HTR-8/SVneo (cell line): Measurements from ENCODE around the gene CYP26B1.

Experiments
- DNase-seq: peaks from one replicate; pipeline ENCODE4 v3.0.0; 2011; ENCODE audit warnings: low spot score, mixed read lengths; ENCODE audit not compliant: insufficient read length
- FAIRE-seq: peaks from 2 replicates; lab custom pipeline; 2011; peaks lifted over from hg19 to GRCh38; lab: Jason Lieb, UNC

The CYP26B1 gene

DNA sequence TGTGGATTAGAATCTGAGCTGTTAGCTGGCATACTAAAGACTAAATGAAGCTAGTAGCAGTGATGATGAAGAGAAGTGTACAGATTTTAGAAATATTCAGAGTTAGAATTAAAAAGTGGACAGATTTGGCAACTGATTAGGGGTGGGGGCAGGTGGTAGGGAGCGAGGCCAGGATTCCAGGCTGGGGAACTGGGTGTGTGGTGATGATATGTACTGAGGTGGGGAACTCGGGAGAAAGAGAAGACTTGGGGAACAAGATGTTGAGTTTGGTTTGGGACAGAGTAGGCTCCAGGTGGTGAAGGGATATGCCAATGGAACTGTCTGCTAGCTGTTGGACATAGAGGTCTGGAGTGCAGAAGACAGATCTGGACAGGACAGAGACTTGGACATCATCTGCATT lies 9.2 kb upstream of the CYP26B1 start:
- DNase-seq (no peak), FAIRE-seq (no peak)

DNA sequence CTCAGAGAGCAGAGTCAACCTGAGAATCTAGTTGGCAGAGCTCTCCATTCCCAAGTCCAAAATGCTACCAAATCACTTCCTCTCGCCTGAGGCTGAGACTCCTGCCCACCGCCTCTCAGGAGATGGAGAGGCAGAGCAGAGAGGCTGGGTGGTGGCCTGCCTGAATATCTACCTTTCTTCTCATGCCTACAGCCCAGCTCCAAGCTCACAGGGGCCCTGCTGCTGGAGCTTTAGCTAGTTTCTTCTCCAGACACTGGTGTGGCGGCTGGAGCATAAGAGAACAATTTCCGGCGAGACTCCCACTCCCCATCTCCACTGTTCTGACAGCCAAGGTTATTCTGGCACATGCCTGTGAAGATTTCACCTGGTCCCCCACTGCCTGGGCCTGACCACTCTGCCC lies 8.1 kb upstream of the CYP26B1 start:
- no peak for FAIRE-seq
- DNase-seq = no peak

- FAIRE-seq (no peak), DNase-seq (no peak)
These were observed 7.5 kb upstream of the CYP26B1 start for GRCh38 chr2:72155151-72155550.

DNA sequence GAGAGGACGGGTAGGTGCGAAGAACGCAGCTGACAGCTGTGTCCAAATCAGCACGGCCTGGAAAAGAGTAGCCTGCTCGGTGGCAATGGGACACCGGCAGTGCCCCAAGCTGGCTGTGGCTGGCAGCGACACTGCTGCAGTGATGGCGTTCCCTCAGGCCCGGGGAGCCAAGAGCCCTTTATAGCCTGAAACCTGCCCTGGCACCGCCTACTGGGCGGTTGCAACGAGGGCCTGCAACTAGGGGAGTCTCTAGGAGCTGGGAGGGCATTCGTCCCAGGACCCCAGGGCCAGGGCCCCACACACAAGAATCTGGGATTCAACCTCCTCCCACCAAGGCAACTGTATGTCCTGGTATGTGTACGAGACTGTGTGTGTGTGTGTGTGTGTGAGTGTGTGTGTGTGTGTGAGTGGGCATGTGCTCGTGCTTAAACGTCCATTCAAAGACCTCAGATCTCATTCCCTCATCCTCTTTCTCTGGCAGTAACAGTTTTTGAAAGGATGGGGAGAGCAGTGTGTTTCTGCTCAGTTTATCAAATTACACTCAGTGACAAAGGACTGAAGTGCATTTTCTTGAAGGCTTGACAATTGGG lies 6.8 kb upstream of the CYP26B1 start:
- FAIRE-seq = no peak

GRCh38 chr2:72153924-72154323 lies 6.3 kb upstream of the CYP26B1 start:
- FAIRE-seq (no peak), DNase-seq (no peak)

More for the DNA sequence above, 6.8 kb upstream of the CYP26B1 start:
- no peak for DNase-seq

DNA sequence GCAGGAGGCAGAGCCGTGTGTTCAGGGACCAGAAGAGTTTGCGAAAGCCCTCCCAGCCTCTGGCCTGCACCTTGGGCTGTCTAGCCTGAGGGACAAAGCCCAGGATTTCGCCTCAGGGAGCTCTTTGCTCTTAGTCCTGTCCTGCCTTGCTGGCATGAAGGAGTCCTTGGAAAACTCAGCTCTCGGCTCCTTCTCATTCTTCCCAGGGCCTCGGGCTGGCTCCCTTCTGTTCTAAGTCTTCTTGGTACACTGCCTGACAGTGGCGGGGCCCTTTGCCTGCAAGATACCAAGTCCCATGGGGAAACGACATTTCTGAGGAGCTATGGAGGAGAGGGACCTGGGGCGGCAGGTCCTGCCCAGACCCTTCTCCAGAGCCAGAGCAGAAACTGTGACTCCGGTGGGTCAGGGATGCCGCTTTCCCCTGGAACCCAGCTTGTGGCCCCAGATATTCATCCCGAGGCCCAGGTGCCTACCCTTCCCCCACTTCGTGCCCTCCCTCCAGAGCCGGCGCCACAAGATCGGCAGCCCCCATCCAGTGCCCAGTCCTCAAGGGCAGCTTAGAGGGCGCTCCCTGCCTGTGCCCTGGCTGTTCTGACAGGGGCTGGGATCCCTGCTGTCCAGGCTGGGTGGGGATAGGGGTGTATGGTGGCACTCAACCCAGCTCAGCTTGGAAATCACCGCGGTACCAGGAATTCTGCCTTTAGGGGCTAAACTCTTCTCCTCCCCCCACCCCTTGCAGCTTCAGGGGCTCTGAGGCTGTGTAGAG lies 5.5 kb upstream of the CYP26B1 start:
- no peak for FAIRE-seq
- no peak for DNase-seq

DNA sequence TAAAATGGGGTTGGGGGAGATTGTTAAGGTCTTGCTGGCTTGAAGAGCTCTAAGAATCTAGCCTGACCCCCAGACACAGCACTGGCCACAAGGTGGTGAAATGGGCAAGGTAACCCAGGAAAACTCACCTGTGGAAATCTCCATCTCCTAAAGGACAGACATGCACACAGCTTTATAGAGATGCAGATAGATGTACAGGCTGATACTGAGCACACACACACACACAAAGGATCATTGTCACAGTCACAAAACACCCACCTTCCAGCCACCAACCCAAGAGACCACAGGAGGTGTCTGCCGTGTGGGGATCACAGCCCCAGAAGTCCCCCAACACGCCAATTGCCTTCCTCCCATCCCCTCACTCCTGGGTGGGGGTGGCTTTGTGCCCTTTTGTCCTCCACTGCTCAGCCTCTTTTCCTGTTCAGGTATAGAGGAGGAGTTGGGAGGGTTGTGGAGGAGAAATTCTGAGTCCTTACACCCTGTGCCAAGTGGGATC lies 3.2 kb upstream of the CYP26B1 start:
- DNase-seq (no peak), FAIRE-seq (peak; percentile 65)

DNA sequence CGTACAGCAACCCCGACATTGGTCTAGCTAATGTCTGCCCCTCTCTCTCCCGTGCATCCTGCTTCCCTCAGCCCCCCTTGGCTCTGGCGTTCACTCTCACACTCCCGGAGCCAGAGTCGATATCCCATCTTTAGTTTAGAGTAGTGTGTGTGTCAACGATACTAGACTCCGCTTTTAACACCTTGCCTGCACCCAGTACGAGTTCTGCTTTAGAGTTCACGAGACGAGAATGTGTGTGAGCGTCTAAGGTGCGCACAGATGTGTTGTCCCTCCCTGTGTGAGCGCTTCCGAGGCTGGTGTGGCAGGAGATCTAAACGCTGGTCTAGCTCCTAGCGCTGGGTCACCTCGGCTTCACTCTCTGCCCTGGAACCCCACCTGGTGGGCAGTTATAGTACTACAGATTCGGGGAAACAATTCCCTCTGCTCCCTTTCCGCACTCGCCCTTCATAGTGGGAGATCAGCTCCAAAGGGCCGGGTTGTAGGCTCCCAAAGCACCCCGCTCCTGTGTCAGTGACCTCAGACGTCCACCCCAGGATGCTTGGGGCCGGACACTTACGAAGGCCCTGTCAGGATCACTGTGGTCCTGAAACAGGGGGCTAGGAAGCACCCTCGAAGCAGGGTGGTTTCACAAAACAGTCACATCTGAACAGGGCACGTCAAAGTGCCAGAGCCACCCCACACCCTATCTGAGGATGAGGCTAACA lies 2.6 kb upstream of the CYP26B1 start:
- FAIRE-seq = peak; percentile 89
- peak; percentile 85 for DNase-seq

DNA sequence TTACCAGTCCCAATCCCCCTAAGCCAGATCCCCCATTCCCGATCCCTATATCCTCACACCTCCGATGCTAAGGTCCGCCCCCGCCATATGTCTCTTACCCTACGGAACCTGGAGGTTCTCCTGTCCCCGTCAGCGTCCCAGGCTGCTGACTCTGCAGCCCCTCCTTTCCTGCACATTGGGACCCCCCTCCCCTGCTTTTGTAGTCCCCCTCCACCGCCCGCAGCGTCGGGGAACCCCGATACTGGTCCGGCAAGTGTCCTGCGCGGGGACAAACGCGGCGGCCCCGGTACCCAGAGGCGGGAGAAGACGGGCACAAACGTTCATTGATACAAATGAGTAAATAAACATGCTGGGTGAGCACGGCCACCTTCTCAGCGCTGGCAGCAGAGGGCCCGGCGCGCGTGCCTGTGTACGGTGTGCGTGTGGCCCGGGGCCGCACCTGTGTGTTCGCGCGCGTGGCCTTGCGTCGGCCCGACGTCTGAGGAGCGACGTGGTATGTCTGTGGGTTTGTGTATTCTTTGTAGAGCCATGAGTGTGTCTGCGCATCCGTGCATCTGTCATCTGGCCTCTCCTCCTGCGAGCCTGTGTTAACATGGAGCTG lies 2.0 kb upstream of the CYP26B1 start:
- DNase-seq = no peak
- FAIRE-seq = no peak

DNA sequence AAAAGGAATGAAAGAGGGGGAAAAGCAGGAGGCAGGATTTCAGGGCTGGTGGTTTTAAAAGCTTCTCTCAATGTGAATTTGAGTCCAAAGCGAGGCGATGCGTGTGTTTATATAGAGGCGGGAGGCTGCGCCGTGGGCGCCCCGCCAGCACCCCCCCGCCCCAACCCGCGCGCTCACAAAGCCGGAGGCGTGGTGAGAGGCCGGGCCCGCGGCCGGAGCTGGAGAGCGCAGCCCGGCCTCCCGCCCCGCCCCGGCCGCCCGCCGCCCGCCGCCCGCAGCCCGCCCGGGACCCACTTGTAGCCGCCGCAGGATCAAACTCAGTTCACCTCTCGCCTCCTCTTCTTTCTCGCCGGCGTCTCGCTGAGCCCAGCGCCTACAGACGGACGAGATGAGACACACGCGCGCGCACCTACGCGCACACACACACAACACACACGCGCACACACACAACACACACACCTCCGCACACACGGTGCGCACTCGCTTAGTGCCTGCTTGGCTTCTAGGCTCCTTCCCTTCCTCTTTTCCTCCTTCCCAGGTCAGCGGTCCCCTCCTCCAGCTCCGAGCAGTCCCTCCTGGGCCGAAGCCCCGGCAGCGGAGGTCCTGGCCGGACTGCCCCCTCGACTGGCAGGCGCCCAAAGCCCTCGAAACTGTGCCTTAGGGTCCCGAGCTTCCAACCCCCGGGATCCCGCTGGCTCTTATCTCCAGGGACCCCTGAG lies 1.3 kb upstream of the CYP26B1 start:
- DNase-seq = no peak
- FAIRE-seq = peak; percentile 81

- DNase-seq (no peak), FAIRE-seq (no peak)
These were observed 558 bp upstream of the CYP26B1 start for GRCh38 chr2:72148003-72148836.

DNA sequence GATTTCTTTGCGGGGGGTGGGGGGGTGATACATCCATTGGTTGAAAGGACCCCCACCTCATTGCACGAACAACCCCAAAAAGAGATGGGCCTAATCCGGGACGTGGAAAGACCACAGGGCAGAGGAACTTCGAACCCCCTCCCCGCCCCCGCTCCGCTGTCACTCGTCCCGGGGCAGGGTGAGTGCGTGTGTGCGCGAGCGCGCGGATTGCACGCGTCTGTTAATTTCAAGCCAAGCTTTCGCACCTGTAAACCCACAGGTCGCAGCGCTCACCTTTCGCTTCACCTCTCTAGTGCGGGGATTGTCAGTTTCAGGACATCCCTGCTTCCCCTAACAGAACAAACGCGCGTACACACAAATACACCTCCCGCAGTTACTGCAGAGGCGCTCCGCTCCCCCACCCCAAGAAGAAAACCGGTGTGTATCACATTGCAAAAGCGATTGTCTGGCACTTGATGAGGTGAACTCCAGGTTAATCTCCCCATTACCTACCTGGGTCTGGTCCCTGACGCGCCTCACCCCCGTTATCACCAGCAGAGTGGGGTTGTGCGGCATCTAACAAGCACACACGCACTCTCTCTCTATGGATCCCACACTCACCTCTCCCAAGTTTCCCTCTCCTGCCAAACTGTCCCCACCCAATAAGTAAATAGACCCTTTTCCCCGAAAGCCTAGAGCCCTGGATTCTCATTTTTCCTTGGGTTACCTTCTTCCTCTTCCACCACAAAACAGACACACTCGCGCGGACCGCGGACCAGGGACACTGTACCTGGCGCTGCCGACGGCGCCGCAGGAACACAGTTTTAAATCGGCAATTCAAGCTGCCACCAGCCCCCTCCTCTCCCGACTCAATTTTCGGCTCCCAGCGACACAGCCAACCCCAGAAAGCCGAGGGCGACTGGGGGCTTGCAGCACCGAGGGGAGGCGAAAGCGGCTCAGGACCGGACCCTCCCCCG lies 1.0 kb downstream of the CYP26B1 start:
- FAIRE-seq = peak; percentile 75
- DNase-seq = no peak

GRCh38 chr2:72145658-72146329 lies 1.9 kb downstream of the CYP26B1 start:
- FAIRE-seq (no peak), DNase-seq (no peak)

DNA sequence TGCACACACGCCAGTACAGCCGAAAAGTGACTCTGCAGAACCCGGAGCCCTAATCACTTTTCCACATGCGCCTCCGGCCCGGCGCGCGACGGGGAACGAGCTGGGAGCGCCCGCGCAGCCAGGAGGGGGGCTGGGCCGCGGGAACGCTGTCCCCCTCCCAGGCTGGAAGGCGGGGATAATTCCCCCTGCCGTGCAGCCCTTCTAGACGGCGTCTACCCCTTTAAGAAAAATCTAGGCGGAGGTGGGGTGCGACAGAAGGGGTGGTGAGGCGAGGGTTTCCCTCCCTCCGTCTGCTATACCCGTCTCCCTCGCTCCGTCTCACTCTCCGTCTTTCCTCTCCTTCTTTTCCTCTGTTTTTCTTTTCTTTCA lies 2.4 kb downstream of the CYP26B1 start:
- FAIRE-seq = peak; percentile 44
- DNase-seq = peak; percentile 65

GRCh38 chr2:72144632-72145288 lies 2.9 kb downstream of the CYP26B1 start:
- no peak for DNase-seq
- no peak for FAIRE-seq

DNA sequence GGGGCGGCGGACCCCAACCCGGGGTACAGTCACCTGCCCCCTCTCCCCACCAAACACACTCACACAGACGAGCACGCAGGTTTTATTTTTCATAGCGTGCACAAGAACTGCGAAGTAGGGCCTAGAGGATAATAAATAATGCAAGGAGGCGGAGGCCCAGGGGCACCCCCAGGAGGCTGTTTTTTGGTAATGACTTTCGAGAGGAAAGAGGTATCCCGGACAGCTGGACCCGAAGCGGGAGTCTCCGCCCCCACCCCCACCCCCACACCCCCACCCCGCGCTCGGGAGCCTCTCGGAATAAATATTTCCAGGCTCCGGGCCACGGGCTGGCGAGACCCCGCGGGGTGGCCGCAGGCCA lies 3.4 kb downstream of the CYP26B1 start:
- FAIRE-seq = no peak
- DNase-seq = no peak
